ENCODE results near the gene CBY1.
"Not testable (repeated sequence)": the region's sequence is repeated elsewhere in the genome, so short reads cannot be mapped to it uniquely, and the experiment has no call there.

Gene CBY1

DNA sequence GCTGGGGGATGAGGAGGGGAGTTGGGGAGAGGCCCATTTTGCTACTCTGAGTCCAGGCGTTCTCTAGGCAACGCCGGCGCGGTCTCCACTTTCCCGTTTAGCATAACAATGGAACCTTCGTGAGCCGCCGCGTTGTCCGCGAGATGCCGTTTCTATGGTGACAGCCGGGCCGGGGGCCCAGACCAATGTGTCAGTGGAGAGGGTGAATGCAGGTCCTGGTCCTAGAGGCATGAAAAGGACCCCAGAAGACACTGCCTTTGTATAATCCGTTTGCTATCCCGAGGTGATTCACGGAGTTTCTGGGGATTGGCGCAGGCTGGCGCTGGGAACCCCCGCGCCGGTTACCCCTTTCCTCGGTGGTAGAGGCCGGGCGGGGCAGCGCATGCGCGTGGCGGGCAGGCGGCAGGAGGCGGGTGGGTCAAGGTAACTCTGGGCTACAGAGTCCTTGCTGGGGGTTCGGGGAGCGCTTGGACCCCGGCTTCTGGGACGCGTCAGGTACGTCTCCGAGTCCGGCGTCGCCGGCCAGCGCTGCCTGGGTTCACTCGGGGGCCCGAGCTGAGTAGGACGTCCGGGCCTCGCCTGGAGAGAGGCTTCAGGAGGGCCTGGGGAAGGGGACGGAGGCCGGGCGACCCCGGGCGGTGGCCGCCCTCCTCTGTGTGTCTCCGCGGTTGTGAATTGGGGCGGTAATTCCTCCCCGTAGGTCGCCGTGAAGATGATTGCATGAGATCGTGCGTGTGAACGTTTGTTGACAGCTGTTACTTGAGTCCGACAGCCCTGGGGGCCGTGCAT lies at the start of gene CBY1, which contains the start of gene FAM227A:
Gene CBY1 (plus strand): TSS at position 383 of the 789 bp plus-strand sequence. CDS start 11,417 bp downstream, outside the sequence.
Gene FAM227A (minus strand): TSS at position 137 of the 789 bp plus-strand sequence. CDS start 6,224 bp downstream, outside the sequence.
- DNase-seq = peak; percentile 84

DNA sequence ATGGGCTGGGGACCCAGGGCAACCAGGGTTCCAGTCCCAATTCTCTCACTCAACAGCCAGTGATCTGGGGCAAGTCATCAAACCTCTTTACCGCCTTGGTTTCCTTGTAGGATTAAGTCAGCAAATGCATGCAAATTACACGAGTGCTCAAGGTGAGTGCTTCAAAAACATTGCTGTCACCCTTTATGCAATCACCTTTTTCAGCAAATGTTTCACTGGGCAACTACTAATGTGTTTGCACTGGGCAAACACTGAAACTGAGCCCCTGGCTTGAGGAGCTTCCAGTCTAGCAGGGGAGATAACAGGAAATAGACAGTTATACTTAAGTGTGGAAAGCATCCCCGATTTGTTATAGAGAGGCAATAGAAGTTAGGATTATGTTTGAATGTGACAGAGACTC lies 48.8 kb upstream of the CBY1 start:
- DNase-seq = no peak

DNA sequence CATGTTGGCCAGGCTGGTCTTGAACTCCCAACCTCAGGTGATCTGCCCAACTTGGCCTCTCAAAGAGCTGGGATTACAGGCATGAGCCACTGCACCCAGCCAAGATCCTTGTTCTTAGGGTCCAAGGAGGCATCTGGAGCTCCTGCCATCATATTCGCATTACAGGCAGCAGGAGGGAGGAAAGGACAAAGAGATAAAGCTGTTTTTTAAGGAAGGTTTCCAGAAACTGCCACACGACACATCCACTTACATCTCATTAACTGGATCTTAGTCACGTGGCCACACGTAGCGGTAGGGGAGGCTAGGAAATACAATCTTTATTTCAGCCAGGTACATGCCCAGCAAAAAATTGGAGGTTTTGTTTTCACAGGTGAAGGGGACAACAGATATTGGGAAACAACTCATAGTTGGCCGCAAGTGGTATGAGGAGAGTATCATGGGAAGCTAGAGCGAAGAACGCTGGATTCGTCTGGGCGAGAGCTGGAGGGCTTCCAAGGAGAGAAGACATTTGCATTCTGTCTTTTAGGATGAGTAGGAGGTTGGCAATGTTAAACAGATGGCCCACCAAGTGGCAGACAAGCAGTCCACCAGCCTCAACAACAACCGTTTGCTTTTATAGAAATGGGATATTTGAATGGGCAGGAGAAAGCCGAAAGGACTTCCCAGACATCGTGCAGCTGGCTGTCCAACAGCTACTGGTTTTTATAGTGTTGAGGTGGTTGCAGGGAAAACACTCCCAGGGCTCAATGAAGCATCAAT lies 47.3 kb upstream of the CBY1 start:
- no peak for DNase-seq

DNA sequence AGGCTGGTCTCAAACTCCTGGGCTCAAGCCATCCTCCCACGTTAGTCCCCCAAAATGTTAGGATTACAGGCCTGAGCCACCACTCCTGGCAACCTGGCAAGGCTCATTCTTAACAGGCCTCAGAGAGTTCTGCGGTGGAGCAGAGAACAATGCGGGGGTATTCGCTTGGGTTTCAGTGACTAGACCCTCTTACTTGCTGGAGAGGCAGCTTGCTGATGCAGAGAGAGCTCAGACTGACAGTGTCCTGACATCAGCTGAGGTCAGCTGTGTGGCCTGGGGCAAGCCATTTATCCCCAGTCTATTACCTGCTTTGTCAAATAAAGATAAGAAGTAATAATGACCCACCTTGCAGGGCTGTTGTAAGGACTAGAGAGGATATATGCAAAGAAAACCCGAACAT lies 46.2 kb upstream of the CBY1 start:
- DNase-seq = no peak

DNA sequence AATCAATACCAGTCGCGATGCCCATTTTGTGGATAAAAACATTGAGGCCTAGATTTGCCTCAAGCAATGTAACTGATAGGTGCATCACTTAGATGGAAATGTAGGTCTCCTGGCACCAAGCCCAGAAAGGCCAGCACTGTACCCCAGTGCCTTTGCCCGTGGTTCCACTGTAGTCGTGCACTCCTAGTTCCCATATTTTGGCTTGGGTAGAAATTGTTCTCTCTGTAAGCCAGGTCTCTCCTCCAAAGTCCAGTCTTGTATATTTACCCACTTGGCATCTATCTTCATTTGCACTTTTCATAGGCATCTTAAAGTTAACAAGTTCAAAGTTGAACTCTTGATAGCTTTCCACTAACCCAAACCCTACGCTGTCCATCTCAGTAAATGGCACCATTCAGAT lies 44.9 kb upstream of the CBY1 start:
- no peak for DNase-seq

DNA sequence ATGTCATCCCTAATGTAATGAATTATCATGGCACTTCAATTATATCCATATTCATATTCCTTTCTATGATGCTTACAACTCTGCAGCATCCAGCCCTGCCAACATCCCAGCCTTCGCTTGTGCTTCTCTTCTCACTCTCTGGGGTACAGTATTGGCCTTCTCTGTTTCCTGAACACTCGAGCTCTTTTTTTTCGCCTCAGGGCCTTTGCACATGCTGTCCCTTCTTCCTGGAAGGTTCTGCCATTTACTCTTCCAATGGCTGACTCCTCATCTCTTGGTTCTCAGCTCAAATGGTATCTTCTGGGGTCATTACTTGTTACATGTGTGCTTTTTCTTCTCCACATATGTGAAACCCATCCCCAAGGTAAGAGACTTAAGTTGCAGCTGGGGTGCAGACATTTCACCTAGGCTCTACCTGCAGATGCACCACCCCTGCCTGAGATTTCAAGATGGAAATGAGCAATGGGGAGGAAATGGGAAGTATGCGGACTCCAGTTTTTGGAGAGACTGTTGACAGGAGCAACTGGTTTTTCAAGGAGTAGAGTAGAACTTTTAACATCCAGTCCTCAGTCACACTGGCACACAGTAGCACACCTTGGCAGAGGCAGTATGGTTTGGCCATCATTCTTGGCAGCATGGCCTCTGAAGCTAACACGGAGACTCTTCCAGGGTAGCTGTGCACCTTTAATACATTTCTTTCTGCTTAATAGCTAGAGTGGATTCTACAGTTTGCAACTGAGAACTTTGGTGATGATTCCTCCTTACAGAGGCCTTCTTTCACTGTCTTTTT lies 44.0 kb upstream of the CBY1 start:
- DNase-seq = no peak

DNA sequence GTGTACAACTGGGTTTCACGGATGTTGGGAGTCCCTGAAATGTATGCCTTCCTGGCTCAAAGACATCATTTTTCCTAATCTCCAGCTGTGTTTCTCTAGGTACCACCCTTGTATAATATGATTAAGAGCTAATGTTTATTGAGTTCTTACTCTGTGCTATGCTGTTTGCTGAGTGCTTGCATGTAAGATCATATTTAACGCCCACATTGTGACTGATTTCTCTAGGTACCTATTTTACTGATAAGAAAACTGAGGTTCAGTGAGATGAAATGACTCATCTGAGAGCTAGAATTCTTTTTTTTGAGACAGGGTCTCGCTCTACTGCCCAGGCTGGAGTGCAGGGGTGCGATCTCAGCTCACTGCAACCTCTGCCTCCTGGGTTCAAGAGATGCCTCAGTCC lies 42.9 kb upstream of the CBY1 start:
- DNase-seq = no peak

DNA sequence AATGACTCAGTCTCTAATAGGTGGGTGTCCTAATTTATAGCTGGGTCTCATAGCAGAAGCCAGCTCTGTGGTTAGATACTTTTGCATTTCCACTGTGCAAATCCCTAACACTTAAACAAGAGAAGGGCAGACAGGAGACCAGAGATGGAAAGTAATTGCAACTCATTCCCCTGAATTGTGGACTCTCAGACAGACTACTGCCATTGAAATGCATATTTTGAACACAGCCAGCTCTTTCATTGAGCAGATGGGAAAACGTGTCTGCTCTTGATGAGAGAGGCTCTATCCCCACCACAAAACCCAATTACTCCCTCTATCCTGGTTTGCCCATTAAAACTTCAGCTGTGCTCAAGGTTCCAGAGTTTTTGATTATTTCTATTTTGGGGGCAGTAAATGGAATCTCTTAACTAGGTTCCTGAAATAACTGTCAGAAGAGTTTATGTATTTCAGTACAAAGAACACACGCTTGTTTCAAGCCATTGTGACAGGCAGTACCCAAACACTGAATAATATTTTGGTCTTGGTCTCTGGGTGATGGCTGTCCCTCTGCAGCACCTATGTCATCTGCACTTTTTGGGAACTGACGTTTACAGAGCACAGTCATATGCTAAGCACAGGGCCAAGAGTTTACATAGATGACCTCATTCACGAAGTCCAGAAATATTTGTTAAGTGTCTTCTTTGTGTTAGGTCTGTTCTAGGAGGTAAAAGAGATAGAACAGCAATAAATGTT lies 41.9 kb upstream of the CBY1 start:
- DNase-seq = no peak

DNA sequence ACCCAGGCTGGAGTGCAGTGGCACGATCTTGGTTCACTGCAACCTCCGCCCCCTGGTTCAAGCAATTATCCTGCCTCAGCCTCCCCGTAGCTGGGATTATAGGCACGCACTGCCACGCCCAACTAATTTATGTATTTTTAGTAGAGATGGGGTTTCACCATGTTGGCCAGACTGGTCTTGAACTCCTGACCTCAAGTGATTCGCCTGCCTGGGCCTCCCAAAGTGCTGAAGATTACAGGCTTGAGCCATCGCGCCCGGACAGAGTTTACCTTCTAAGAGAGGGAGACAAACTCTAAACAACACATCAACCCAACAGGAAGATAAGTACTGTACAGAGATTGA lies 41.4 kb upstream of the CBY1 start:
- DNase-seq = not testable (repeated sequence)

DNA sequence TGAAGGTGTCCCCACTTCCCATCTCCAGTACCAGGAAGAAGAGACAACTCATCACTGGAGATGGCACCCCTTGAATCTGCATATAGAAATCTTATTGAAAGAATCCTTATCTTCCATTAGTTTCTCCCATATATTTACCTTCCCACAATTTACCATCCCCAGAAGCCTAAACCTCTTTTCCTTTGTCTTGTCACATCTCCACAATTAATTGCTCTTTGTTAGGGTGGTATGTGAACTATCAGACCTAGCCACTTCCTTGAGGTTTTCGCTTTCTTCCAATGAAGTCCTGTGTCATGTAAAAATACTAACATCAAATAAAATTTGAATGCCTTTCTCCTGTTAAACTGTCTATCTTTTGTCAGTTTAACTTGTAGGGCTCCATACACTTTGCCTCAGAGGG lies 38.2 kb upstream of the CBY1 start:
- no peak for DNase-seq

DNA sequence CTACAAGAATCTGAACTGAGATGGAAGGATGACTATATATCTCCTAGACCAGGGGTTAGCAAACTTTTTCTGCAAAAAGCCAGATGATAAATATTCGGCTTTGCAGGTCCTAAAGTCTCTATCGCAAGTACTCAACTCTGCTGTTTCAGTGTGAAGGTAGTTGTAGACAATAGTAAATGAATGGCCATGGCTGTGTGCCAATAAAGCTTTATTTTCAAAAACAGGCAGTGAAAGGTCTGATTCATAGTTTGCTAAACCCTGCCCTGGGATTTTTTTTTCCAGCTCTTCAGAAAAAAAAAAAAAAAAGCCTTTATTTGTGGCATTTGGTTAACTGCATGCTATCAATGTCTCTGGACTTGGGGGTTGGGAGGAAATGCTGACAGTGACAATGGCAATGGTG lies 37.8 kb upstream of the CBY1 start:
- DNase-seq = no peak

DNA sequence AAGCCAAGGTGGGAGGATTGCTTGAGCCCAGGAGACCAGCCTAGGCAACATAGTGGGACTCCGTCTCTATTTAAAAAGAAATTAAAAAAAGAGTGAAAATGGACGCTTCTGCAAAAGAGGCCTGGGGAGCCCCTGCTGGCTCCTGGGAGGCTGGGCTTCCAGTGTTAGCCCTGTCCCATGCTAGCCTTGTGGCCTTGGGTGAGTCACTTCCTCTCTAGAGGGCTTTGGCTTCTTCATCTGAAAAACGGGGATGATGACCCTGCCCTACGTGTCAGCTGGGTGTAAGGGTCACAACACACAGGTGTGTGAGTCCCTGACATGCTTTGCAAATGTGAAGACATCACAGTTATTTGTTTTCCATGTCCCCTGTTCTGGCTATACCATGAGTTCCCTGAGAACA lies 33.1 kb upstream of the CBY1 start:
- no peak for DNase-seq

DNA sequence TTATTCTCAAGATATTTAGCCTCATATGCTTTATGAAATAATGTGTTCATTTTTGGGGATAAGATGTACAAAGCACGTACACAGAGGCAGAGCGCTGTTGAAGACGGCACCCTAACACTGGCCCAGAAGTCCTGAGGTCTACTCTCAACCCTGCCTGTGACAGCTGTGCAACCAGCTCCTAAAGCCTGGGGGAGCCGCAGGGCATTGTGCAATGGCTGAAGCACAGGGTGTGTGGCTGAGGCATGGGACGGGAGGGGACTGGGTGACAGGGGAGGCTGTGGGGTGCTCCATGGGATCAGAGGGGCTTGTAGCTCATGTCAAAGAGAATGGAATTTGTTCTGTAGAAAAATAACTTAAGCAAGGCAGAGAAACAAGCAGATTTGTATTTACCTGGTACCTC lies 28.0 kb upstream of the CBY1 start:
- no peak for DNase-seq

DNA sequence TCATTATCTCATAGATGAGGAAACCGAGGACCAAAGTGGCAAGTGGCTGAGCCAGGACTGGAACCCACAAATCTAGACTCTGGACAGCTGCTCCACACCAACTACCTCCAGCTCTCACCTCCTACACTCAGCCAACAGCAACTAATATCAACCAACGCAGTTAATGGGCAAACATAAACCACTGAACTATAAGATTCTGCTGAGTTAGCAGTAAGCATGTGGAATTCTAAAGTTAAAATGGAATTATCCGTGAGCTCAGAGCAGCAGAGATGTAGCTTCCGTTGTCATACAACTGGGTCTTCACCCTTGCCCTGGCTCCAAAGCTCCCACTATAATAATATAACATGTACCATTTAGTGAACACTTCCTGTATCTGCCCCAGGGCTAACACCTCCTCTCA lies 27.3 kb upstream of the CBY1 start:
- no peak for DNase-seq

DNA sequence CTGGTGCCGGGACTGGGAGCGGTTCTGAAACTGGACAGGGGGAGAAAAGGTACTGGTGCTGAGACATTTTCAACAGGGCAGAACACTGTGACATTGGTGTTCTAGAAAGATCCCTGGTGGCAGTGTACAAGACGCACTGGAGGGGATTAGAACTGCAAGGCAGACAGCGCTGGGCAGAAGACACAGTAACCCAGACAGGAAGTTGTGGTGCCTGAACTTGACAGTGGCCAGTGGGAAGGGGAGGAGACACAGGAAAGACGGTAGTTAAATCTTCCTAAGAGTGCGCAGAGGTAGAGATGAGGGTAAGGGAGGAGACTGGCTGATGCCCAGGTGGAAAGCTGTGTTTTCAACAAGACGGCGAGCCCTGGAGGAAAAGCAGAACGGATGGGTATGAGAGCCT lies 24.7 kb upstream of the CBY1 start:
- DNase-seq = no peak

DNA sequence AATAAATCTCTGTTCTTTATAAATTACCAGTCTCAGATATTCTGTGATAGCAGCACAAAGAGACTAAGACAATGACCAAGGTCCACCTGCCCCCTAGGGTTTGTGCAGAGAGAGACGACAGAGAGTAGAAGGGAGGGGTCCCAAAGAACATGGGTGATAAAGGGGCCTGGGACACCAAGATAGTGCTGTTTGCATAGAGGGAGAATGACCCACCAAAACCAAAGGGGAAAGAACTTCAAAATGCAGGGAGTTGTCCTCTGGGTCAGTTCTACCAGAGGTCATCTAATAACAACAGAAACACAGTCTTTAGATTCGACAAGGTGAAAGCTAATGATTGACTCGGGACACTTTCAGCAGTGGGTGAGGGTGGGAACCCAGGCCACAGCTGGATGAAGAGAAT lies 23.9 kb upstream of the CBY1 start:
- no peak for DNase-seq

DNA sequence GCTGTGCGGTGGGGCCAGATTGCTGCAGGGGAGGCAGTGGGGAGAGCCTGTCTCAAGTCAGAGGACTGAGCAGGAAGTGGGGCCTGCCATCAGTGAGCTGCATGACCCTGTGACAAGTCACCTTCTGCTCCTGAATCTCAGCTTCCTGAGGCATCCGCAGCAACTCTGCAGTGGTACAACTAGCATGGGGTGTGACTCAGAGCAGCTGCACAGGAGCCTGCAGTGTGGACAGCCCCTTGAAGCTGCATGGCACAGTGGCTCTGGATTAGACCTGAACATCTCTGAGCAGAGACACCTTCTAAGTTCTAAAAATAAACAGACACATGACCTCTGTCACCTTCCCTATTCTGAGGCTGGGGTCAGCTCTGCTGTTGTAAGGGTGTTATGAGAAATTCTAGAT lies 18.2 kb upstream of the CBY1 start:
- DNase-seq = no peak

DNA sequence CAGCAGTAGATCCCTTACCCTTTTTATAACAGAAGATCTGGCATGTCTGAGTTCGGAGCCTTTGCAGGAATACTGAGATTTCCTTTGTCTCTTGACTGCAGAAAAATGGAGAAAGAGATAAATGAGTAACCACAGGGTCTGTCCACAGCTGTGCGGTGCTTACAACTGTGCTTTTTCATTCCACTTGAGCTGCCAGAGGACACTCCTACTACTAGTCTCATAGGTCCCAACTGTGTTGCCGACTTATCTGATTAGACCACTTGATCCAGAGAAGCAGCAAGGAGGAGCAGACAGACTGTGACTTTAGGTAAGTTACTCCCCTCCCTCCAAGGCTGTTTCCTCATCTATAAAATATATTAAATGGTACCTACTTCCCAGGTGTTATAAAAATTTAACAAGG lies 17.7 kb upstream of the CBY1 start:
- DNase-seq = no peak

DNA sequence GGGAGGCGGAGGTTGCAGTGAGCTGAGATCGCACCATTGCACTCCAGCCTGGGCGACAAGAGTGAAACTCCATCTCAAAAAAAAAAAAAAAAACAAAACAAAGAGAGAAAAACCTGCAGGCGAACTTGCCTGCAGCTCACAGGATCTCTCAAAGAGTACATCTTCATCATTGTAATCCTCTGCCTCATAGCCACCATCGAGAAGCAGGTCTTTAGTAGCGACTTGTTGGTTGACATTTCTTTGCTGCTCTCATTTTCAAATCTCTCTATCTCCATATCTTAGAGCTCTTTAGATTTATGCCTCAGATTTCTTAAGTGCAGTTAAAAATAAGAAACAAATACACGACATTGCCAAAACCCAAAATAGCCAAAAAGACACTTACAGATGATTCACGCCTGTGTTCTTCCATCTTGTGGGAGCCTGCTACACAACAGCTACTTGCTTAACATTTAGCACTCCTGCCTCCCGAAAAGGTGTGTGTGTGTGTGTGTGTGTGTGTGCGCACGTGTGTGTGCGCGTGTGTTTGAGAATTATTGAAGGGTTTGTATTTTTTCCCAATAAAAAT lies 14.9 kb upstream of the CBY1 start:
- DNase-seq = no peak

DNA sequence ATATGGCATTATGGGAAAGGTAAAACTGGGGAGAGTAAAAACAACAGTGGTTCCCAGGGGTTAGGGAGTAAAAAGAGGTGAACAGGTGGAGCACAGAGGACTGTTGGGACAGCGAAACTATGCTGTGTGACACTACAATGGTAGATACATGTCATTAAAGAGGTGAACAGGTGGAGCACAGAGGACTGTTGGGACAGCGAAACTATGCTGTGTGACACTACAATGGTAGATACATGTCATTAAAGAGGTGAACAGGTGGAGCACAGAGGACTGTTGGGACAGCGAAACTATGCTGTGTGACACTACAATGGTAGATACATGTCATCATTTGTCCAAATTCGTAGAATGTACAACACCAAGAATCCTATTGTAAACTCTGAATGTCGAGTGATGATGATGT lies 12.2 kb upstream of the CBY1 start:
- DNase-seq = not testable (repeated sequence)

DNA sequence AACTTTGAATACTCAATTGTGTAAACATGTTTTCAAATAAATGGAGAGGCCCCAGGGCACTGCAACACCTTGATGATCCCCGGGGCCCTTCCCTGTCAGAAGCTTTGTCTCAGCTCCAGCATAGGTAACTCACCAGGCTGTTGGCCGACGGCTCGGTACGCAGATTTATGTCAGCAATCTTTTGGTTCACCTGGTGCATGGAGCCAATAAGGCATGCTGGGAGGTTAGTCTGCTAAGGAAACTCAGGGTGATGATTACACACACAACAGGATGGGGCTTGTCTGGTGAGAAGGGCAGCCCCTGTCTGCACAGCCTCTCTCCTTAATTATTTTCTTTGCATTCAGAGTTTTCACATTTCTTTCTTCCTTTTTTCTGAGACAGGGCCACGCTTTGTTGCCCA lies 11.0 kb upstream of the CBY1 start:
- no peak for DNase-seq

DNA sequence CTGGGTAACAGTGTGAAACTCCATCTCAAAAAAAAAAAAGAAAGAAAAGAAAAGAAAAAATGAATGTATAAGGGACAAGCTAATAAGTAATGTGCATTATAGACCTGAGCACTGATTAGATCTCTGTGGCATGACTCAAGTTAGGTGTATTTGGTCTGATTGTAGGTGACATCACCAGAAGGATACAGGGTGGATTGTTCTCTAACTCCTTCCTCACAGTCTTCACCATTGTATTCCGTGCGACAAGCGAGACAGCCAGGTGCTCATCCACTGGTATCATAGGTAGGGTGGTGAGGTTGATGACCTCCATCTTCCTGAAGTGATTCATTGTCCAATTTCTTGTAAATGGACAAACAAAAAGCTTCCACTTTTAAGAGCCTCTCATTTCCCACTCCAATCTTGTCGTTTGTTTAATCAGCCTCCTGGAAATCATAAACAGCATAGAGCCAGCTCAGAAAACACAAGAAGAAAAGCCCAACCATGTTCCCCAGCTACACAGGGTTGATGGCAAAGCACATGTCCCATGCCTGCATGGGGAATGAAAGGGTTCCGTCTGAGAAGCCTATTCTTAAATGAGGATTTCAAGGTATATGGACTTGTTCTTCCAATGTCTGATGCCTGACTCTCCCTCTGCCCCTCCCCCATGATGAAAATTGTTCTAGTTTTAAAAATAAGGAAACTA lies 6.5 kb upstream of the CBY1 start:
- DNase-seq = peak; percentile 62
